A204.1 (cell line): Measurements from ENCODE around the gene SLC30A10.
"Not testable (repeated sequence)": the region's sequence is repeated elsewhere in the genome, so short reads cannot be mapped to it uniquely, and the experiment has no call there.

Source experiments
- FAIRE-seq: peaks from 2 replicates; lab custom pipeline; 2012; peaks lifted over from hg19 to GRCh38; lab: Jason Lieb, UNC

SLC30A10 gene

GRCh38 chr1:219927298-219927955 is 930 bp downstream of the SLC30A10 start:
- FAIRE-seq: no peak

- no peak for FAIRE-seq
Observed at GRCh38 chr1:219926363-219926998, 1.9 kb downstream of the SLC30A10 start.

GRCh38 chr1:219924342-219924741 is 4.0 kb downstream of the SLC30A10 start:
- FAIRE-seq: no peak

- no peak for FAIRE-seq
Observed at GRCh38 chr1:219917851-219918466, 10.4 kb downstream of the SLC30A10 start.

DNA sequence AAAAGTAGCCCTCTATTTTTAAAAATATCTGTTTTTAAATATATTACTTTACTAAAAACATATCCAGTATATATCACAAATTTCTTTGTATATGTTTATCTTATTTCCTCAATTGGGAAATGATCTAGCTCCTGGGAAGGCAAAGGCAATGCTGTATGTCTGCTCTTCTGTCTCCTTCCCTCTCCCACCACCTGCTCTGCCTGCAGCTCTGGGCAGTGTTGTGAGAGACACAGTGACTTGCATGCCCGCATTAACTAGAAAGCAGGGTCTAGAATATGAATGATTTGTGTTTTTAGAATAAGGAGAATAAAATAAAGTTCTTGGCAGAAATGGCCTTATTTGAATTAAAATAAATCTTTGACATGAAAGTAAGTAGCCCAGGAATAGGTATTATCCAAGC is 11.1 kb downstream of the SLC30A10 start:
- no peak for FAIRE-seq

DNA sequence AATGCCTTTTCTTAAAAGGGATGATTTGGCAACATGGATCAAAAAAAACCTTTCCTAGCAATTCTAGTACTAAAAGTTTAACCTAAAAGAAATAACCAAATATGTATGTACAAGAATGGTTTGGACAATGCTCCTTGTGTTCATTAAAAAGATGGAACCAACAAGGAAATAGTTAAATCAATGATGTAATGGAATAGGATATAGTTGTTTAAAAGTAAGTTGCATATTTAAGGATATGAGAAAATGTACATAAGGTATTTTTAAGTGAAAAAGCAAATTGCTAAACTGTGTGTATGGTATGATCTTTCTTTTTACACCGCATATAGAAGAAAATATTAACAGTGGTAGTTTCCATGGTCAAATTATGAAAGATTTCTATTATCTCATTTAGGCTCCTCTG is 12.1 kb downstream of the SLC30A10 start:
- FAIRE-seq: no peak

GRCh38 chr1:219913005-219913770 is 15.2 kb downstream of the SLC30A10 start:
- FAIRE-seq: no peak

DNA sequence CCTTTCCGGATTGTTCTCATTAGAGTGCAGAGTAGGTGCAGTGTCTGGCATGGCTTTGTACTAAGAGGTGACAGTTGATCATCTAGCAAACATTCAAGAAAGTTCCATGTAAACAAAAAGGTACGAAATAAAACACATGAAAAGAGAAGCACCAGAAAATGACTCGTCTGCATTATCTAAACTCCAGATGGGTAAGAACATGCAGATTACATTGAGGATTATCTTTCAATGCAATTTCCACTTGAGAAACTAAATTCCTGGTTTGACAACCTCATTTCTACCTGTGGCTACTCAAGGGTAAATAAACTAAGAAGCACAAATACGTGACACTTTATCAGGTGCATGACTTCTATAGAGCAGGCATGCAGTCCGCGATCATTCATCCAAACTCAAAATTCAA is 17.6 kb downstream of the SLC30A10 start:
- FAIRE-seq: no peak

GRCh38 chr1:219909476-219909875 is 18.9 kb downstream of the SLC30A10 start:
- no peak for FAIRE-seq

DNA sequence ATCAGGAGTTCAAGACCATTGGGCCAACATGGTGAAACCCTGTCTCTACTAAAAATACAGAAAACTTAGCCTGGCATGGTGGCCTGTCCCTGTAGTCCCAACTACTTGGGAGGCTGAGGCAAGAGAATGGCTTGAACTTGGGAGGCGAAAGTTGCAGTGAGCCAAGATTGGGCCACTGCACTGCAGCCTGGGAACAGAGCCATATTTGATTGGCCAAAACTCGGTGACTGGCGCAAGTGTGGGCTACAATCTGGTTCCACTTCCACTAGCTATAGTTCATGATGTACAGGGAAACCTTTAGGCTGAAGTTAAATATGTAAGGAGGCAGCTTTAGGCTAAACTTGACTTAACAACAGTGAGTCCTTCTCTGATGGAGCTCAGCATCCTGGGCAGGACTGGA is 20.2 kb downstream of the SLC30A10 start:
- FAIRE-seq: no peak

- no peak for FAIRE-seq
Observed at GRCh38 chr1:219907772-219908070, 20.6 kb downstream of the SLC30A10 start.

DNA sequence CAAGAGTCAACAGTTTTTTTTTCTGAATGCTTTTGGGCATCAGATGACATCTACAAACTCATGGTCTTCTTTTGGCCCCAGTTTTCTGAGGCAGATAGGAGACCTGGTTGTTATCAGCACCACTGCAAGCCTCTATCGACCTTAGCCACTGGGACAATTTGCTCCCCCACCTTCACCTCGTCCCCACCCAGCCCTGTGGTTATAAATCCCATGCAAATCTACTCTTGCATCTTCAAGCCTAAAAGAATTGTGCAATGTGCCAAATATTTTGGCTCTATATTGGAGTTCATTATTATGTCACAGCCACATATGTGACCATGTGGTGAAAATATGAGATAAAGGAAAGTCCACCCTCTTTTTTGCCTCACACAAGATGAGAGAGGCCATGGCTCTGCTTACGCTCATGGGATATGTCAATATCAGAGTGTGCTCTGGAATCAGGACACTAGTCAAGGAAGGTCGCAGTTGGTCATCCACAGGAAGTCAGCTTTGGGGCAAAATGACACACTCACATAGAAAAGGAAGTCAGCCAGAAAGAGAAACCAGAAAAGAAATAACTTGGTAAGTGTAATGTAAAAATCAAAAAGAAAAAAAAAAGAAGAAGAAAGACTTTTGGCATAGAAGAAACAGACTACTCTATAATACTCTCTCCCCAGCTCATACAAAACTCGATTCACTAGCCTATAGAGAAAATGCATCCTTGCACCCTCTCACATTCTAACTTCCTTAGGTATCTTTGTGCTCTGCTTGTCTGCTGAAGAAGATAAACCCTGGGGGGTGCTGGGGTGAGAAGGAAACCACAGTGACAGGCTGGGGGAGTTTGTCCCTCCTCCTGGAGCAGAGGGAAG is 21.2 kb downstream of the SLC30A10 start:
- FAIRE-seq: no peak

DNA sequence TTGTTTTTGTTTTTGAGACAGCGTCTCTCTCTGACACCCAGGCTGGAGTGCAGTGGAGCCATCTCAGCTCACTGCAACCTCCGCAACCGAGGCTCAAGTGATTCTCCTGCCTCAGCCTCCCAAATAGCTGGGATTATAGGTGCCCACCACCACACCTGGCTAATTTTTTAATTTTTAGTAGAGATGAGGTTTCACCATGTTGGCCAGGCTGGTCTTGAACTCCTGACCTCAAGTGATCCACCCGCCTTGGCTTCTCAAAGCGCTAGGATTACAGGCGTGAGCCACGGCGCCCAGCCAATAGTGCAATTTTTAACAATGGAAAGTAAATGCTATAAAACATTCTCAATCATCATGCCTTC is 21.8 kb downstream of the SLC30A10 start:
- FAIRE-seq: not testable (repeated sequence)

GRCh38 chr1:219905524-219905923 is 22.8 kb downstream of the SLC30A10 start:
- no peak for FAIRE-seq

- FAIRE-seq: no peak
Observed at GRCh38 chr1:219904934-219905333, 23.4 kb downstream of the SLC30A10 start.

DNA sequence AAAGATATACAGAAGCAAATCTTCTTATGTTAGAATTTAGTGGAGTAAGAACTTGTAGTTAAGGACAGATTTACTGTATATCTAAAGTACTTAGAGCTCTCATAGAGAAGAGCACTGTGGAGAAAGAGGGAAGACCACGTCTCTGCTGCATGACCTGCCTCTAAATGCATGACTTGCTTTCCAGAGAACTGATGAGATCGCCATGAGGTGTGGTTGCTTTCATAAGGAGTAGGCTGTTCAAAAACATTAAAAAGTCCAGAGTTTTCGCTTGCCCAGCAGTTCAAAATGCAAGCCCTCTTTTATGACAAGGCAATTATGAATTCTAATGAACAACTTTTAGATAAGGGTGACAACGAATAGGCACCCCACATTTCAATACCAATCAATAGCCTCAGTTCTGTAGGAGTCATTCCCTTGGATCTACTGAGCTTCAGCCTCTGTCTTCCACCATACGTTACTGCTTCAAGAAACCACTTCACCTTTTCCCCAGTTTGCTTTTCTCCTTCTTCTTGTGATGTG is 24.9 kb downstream of the SLC30A10 start:
- no peak for FAIRE-seq

DNA sequence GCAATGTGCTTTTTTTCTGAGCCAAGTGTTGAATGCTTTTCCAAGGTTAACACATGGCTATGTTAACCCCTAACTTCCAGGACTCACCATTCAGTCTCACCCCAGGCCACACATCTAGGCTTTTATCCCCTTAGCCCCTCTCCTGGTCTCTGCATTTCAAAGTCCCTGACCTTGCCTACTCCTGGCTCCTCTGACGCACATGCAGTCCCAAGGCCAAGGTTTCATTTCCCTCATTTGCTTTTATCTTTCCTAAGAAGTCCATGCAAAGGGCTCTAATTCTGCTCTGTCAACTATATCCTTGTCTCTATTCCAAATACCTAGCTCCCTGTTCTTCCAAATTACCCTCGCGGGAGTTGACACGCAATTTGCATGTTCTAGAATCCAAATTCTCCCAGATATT is 25.4 kb downstream of the SLC30A10 start:
- no peak for FAIRE-seq

GRCh38 chr1:219900882-219901281 is 27.5 kb downstream of the SLC30A10 start:
- no peak for FAIRE-seq

- FAIRE-seq: no peak
Observed at GRCh38 chr1:219900201-219900600, 28.2 kb downstream of the SLC30A10 start.

GRCh38 chr1:219898375-219898774 is 30.0 kb downstream of the SLC30A10 start:
- no peak for FAIRE-seq

DNA sequence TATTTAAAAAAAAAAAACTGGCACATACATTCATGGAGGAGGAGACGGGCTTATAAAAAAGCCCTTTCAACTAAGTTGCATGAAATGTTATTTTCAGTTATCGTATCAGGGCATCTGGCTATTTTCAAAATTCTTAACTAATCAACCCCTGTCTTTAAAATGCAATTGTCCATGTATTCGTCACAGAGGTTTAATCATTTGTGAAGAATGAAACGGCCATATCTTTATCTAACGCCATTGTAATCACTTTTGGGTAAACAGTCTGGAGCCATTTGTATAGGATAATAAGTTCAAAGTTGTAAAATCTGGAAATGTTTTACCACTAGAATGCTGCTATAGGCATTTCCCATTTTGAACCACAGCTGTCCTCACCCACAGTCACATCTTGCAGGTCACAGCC is 30.4 kb downstream of the SLC30A10 start:
- FAIRE-seq: no peak

DNA sequence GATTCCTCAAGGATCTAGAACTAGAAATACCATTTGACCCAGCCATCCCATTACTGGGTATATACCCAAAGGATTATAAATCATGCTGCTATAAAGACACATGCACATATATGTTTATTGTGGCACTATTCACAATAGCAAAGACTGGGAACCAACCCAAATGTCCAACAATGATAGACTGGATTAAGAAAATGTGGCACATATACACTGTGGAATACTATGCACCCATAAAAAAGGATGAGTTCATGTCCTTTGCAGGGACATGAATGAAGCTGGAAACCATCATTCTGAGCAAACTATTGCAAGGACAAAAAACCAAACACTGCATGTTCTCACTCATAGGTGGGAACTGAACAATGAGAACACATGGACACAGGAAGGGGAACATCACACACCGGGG is 36.1 kb downstream of the SLC30A10 start:
- not testable (repeated sequence) for FAIRE-seq
